HG02571 (cell line): Measurements from ENCODE around the gene TGM2.

ENCODE experiments used
- ATAC-seq: cut with Tn5 transposase; IDR thresholded peaks from one replicate; pipeline ENCODE4 v1.9.1; 2021; ENCODE audit warnings: mild to moderate bottlenecking, moderate library complexity; ENCODE audit not compliant: unreplicated experiment

TGM2 gene

GRCh38 chr20:38162878-38163875, 1.9 kb downstream of the TGM2 start:
- ATAC-seq, result no peak

DNA sequence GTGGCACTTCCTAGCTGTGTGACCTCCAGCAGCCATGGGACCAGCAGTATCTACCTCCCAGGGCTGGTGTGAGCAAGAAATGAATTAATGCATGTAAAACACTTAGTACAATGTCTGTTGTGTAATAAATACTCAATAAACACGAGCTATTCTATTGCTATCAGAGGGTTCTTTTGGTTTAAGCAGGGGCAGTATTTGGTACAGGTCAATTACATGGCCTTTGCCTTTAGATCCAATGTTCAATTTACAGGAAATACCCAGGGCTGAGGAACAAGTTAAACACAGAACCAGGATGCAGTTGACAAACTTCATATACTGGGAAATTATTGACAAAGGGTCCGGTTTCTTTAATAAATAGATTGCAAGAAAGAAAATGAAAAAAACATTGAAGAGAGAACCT, 2.9 kb downstream of the TGM2 start:
- no peak for ATAC-seq

- no peak for ATAC-seq
These were observed 3.7 kb downstream of the TGM2 start for GRCh38 chr20:38161412-38161774.

- ATAC-seq, result no peak
These were observed 4.9 kb downstream of the TGM2 start for GRCh38 chr20:38159957-38160756.

- ATAC-seq, result no peak
These were observed 5.5 kb downstream of the TGM2 start for GRCh38 chr20:38159566-38159956.

DNA sequence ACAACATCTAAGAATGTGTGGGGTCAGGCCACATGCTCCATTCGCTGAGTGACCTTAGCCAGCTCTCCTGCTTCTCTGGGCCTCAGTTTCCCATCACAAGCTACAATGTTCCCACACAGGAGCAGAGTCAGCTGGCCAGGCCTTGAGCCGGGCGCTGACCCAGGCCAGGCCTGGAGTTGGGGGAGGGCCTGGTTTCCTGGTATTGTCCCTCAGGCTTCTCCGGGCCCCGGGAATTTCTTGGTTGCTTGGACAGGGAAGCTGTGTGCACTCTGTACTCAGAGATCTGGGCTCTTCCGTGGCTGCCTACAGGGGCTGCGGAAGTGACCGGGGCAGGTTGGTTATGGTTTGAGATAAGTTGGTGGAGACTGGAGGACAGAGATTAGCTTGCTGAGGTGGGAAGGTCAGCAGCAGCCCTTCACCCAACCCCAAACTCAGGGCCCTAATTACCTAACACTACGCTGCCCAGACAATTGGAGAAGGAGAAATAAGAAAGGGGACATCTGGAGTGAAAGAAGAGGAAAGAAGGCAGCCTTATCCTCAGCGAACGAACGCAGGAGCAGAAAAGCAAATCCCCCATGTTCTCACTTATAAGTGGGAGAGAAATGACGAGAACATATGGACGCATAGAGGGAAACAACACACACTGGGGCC, 6.2 kb downstream of the TGM2 start:
- no peak for ATAC-seq

GRCh38 chr20:38157635-38158495, 7.2 kb downstream of the TGM2 start:
- ATAC-seq, result no peak

DNA sequence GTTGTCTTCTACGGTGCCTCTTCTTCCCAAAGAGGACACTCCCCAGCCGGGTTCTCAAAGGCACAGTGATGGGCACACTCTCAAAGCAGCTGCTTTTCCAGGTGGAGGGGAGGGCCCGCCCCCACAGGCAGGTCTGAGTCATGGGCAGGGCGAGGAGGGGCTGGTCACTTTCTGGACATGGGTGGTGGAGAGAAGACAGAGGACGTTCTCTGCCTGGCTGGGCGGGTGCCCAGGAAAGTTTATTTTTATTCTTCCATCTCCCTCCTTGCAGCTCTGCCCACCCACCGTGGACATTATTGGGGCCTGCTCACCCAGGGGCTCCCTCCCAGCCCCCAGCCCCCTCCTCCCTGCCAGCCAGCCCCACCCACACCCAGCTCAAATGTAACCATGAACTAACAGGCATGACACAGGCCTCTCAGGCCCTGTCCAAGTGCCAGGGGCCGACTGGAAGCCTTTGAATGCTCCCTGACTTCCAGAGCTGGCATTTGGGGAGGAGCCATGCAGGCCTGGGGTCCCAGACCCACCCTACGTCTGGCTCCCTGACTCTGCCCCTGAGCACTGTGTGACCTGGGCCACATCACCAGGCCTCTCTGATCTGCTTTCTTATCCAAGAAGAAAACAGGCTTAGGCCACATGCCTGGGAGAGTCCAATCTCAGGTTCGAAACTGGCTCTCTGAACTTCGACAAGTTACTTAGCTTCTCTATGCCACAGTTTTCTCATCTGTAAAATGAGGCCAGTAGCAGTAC, 8.0 kb downstream of the TGM2 start:
- no peak for ATAC-seq

DNA sequence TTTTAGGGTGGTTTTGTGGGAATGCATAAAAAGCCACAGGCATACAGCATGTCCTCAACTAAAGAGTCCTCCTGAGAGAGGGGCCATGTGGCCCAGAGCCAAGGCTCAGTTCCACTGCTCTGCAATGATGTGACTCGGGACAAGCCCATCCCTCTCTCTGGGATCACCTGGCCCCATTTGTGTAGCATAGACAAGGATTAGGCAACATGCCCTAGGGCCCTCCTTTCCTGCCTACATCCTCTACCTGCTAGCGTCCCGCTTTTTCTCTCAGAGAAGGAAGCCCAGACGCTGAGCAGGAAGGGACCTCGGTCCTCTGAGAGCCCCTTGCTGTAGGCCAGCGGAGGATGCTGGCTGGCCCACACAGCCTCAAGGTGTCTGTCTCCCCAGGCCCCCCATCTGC, 8.8 kb downstream of the TGM2 start:
- no peak for ATAC-seq

DNA sequence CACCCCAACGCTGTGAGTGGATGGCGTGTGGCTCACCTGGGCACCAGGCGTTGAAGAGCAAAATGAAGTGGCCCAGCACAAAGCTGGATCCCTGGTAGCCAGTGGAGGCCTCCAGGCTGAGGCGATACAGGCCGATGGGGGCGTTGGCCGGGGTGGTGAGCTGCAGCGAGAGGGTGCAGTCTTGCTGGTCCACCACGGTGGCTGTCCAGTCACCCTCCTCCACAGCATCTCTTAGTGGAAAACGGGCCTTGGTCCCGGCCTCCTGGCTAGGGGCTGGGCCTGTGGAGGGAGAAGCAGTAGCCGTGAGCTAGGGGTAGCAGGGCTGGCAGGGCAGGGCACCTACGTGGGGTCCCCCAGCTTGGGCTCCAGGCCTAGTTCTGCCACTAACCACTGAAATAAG, 9.3 kb downstream of the TGM2 start:
- no peak for ATAC-seq

DNA sequence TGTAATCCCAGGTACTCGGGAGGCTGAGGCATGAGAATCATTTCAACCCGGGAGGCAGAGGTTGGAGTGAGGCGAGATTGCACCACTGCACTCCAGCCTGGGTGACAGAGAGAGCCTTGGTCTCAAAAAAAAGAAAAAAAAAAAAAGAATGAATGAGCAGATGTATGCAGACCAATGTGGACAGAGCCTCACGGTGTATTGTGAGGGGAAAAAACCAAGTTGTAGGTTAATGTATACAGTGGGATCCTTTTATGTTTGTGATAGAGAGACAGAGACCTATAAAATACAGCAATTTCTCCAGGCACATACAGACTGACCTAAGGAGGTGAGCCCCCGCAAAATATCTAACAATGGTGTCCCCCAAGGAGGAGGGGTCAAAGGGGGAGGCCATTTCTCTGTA, 11.7 kb downstream of the TGM2 start:
- no peak for ATAC-seq

- no peak for ATAC-seq
These were observed 12.3 kb downstream of the TGM2 start for GRCh38 chr20:38152621-38153221.

GRCh38 chr20:38152175-38152620, 12.9 kb downstream of the TGM2 start:
- no peak for ATAC-seq

GRCh38 chr20:38151455-38151854, 13.6 kb downstream of the TGM2 start:
- ATAC-seq, result no peak

DNA sequence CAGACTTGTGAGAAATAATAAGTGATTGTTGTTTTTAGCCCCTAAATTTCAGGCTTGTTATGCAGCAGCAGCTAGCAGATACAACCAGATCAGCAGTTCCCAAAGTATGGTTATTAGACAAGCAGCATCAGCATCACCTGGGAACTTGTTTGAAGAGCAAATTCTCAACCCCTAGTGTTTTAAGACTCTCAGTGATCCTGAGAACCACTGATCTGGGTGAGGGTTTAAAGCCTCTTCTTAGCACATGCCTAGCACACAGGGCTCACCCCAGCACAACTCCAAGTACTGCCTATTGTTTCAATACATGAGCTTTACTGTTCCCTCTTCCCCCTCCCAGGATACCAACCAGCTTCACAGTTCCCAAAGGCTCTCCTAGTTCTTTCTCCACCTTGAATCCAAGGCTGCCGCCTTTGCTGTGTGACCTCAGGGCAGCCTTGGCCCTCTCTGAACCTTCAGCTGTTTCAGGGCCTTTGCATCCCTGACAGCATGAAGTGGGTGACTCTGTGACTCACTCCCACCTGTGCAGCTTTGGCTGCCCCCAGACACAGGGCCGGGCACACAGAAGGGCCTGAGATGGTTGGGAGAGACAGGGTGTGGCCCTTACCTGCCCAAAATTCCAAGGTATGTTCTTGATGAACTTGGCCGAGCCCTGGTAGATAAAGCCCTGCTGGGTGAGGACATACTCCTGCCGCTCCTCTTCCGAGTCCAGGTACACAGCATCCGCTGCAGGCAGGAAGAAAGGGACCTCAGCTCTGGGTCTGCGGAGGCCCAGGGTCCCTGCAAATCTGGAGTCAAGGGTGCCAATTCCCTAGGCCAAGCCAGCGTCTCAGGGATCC, 14.5 kb downstream of the TGM2 start:
- no peak for ATAC-seq

- ATAC-seq, result no peak
These were observed 16.6 kb downstream of the TGM2 start for GRCh38 chr20:38148328-38149102.

DNA sequence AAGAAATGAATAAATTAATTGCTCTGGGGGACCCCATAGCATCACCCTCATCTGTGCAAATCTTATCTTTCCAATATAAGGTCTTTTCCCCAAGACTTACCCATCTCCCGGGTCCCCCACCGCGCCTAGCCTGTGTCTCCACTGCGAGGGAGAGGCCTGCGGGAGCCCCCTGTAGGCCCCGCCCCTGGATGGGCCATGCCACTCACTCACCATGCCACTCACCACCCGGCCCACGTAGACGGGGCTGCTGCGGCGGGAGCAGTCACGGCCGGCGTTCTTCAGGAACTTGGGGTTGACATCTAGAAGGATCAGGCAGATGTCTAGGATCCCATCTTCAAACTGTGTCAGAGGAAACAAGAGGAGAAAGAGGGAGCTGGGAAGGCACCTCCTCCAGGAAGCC, 17.3 kb downstream of the TGM2 start:
- no peak for ATAC-seq

GRCh38 chr20:38147163-38147562, 17.9 kb downstream of the TGM2 start:
- ATAC-seq, result no peak
